Endothelial cell of umbilical vein (primary cell): ENCODE results near the gene DIAPH2.

Experiments used
- EZH2 ChIP-seq: IDR thresholded peaks from 2 replicates; pipeline ENCODE4 v1.6.1; 2012; ENCODE audit warnings: borderline replicate concordance, low read depth, mild to moderate bottlenecking, moderate library complexity, low read length, inconsistent platforms; ENCODE audit not compliant: severe bottlenecking
- MYC ChIP-seq: IDR thresholded peaks from one replicate; pipeline ENCODE4 v1.6.1; 2011; ENCODE audit warnings: mild to moderate bottlenecking, low read depth, low read length
- POLR2A ChIP-seq: IDR thresholded peaks from 2 replicates; pipeline ENCODE4 v1.6.1; 2012; ENCODE audit warnings: low read depth, mild to moderate bottlenecking, control low read depth, low read length
- POLR2AphosphoS5 ChIP-seq: IDR thresholded peaks from 2 replicates; pipeline ENCODE4 v1.6.1; 2012; ENCODE audit warnings: low read depth, mild to moderate bottlenecking, control low read depth, low read length, moderate library complexity; ENCODE audit not compliant: insufficient read depth
- TF ChIP-seq, protein P1 (sequence below), 2 donors: IDR thresholded peaks; 1 replicate in 1 of 2; 2 replicates in 1 of 2; pipeline ENCODE4 v1.5.1; 2011; ENCODE audit warnings: low read length in 2 of 2, mild to moderate bottlenecking in 2 of 2, moderate library complexity in 2 of 2, control low read depth in 1 of 2, inconsistent platforms in 1 of 2, low read depth in 1 of 2; ENCODE audit not compliant: insufficient read depth in 1 of 2; ENCODE audit errors: extremely low read depth in 1 of 2
- TF ChIP-seq, protein P2 (sequence below): IDR thresholded peaks from 2 replicates; pipeline ENCODE4 v1.6.1; 2011; ENCODE audit not compliant: insufficient read depth, insufficient read length

DNA sequence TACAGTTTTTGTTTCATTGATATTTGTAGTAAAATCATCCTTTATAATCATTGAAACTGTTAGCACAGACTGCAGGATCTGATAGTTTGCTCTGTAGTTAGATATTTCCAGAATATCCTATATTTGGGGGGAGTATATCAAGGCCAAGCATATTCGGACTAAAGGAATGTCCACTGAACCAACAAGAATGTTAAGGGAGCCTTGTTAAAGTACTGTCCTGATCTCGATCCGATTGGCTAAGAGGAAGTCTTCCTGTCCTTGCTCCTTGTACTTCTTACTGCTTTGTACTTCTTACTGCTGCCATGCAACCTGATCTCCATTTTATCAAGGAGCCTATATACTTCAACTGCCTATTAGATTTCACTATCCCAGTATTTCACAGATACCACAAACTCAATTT is 648.3 kb downstream of the DIAPH2 start:
- TF ChIP-seq EZH2, result no peak
- TF ChIP-seq, protein P1, sequence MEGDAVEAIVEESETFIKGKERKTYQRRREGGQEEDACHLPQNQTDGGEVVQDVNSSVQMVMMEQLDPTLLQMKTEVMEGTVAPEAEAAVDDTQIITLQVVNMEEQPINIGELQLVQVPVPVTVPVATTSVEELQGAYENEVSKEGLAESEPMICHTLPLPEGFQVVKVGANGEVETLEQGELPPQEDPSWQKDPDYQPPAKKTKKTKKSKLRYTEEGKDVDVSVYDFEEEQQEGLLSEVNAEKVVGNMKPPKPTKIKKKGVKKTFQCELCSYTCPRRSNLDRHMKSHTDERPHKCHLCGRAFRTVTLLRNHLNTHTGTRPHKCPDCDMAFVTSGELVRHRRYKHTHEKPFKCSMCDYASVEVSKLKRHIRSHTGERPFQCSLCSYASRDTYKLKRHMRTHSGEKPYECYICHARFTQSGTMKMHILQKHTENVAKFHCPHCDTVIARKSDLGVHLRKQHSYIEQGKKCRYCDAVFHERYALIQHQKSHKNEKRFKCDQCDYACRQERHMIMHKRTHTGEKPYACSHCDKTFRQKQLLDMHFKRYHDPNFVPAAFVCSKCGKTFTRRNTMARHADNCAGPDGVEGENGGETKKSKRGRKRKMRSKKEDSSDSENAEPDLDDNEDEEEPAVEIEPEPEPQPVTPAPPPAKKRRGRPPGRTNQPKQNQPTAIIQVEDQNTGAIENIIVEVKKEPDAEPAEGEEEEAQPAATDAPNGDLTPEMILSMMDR (IDR thresholded peaks at IDR 0.05; ENCODE audit: extremely low read depth in 1 of 2, insufficient read depth in 1 of 2, low read depth in 1 of 2, low read length in 2 of 2), result no peak
- no peak for TF ChIP-seq POLR2AphosphoS5
- TF ChIP-seq, protein P2, sequence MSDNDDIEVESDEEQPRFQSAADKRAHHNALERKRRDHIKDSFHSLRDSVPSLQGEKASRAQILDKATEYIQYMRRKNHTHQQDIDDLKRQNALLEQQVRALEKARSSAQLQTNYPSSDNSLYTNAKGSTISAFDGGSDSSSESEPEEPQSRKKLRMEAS, result no peak
- TF ChIP-seq POLR2A, result no peak
- no peak for TF ChIP-seq MYC
